CD4-positive, CD25-positive, alpha-beta regulatory T cell (primary cell): Measurements from ENCODE around the gene SMIM27. TPM values are rescaled to one million over a fixed set of nuclear protein-coding genes. Genes with fewer than 3 reads are reported as not detected.
A peak's percentile ranks its signal among the peaks of the same experiment; 100 is the strongest.

Experiments
- ATAC-seq, 2 donors: fragments of 150-1000 bp; cut with Tn5 transposase; one replicate each; pipeline ENCODE4 v1.10.0; 2021; ENCODE audit warnings: low read depth in 2 of 2, moderate number of reproducible peaks in 2 of 2, moderate library complexity in 1 of 2
- DNase-seq, 3 donors: peaks; one replicate each; pipeline versions ENCODE4 v3.0.0 to v3.0.0-alpha.2; 2012 to 2022; ENCODE audit warnings: mixed read lengths in 1 of 3
- H3K27ac ChIP-seq: one replicate; pipeline ENCODE4 v1.7.0; 2013; ENCODE audit warnings: mild to moderate bottlenecking, low read length; ENCODE audit not compliant: insufficient read depth, poor library complexity, severe bottlenecking
- H3K27me3 ChIP-seq: one replicate; pipeline ENCODE4 v1.7.0; 2013; ENCODE audit warnings: low read length; ENCODE audit not compliant: control insufficient read depth, insufficient read depth
- H3K36me3 ChIP-seq: one replicate; pipeline ENCODE4 v1.7.0; 2013; ENCODE audit warnings: mild to moderate bottlenecking, low read length, moderate library complexity; ENCODE audit not compliant: control insufficient read depth, insufficient read depth
- H3K4me1 ChIP-seq: 2 replicates; pipeline ENCODE4 v1.7.0; 2013; ENCODE audit warnings: mild to moderate bottlenecking, low read length; ENCODE audit not compliant: insufficient read depth, control insufficient read depth, poor library complexity, severe bottlenecking
- H3K4me3 ChIP-seq: one replicate; pipeline ENCODE4 v1.7.0; 2013; ENCODE audit warnings: low read depth, mild to moderate bottlenecking, low read length, moderate library complexity
- H3K9me3 ChIP-seq, 2 experiments: 1 replicate in 1 of 2; 2 replicates in 1 of 2; pipeline ENCODE4 v1.7.0; 2013; ENCODE audit warnings: low read length in 2 of 2, mild to moderate bottlenecking in 1 of 2, moderate library complexity in 1 of 2; ENCODE audit not compliant: control insufficient read depth in 2 of 2
- H3K27ac Mint-ChIP-seq, 3 donors: one replicate each; pipeline ENCODE4 v1.8.0; 2020 to 2022; ENCODE audit warnings: mild to moderate bottlenecking in 3 of 3, mixed read lengths in 3 of 3, moderate library complexity in 2 of 3
- H3K27me3 Mint-ChIP-seq: one replicate; pipeline ENCODE4 v1.8.0; 2022; ENCODE audit warnings: mild to moderate bottlenecking, mixed read lengths
- H3K36me3 Mint-ChIP-seq: one replicate; pipeline ENCODE4 v1.8.0; 2020; ENCODE audit warnings: mixed read lengths
- H3K4me1 Mint-ChIP-seq, 4 donors: one replicate each; pipeline ENCODE4 v1.8.0; 2020 to 2022; ENCODE audit warnings: mixed read lengths in 4 of 4, mild to moderate bottlenecking in 1 of 4
- H3K4me3 Mint-ChIP-seq, 4 donors: one replicate each; pipeline ENCODE4 v1.8.0; 2020 to 2022; ENCODE audit warnings: mild to moderate bottlenecking in 4 of 4, mixed read lengths in 4 of 4, moderate library complexity in 3 of 4
- H3K9me3 Mint-ChIP-seq, 7 donors: one replicate each; pipeline ENCODE4 v1.8.0; 2020 to 2022; ENCODE audit warnings: mixed read lengths in 7 of 7, mild to moderate bottlenecking in 3 of 7, moderate library complexity in 2 of 7
- polyA plus RNA-seq, 4 donors: library from polyadenylated mRNA; unstranded; fragments of 300-500 nt; fragmentation: Illumina TruSeq; gene quantifications; one replicate each; pipeline ENCODE4 v1.2.3, GENCODE V29; 2021
- total RNA-seq: library from RNA; stranded (reverse); gene quantifications from one replicate; pipeline ENCODE4 v1.2.3, GENCODE V29; 2022

SMIM27 gene
- total and polyA plus RNA-seq, 5 donors from 2014 or later, result 30.8 to 102 (median 99.0) TPM

GRCh38 chr9:32573821-32574220 is 21.7 kb downstream of the SMIM27 start:
- Mint-ChIP-seq H3K9me3 (peaks cover 0 to under 1% (median 0%) of the 10 kb centered on the region in 7 donors), H3K27ac (peak overlapping the region; percentile 99 to 100 (median 99)), H3K27me3 (peaks cover 36% of the 10 kb centered on the region), H3K36me3 (peaks cover 7% of the 10 kb centered on the region), H3K4me1 (peaks cover 17 to 41% (median 31%) of the 10 kb centered on the region in 4 donors), H3K4me3 (peak overlapping the region; percentile 99 to 100 (median 99))
- H3K27me3 ChIP-seq, result peaks cover 2% of the 10 kb centered on the region
- H3K36me3 ChIP-seq, result no peaks in the 10 kb centered on the region
- DNase-seq (no peak), ATAC-seq (no peak)
- peaks cover 23% of the 10 kb centered on the region for H3K4me1 ChIP-seq
- H3K9me3 ChIP-seq, result no peaks in the 10 kb centered on the region
- peak overlapping the region; percentile 92 for H3K27ac ChIP-seq
- H3K4me3 ChIP-seq, result peak overlapping the region; percentile 98

DNA sequence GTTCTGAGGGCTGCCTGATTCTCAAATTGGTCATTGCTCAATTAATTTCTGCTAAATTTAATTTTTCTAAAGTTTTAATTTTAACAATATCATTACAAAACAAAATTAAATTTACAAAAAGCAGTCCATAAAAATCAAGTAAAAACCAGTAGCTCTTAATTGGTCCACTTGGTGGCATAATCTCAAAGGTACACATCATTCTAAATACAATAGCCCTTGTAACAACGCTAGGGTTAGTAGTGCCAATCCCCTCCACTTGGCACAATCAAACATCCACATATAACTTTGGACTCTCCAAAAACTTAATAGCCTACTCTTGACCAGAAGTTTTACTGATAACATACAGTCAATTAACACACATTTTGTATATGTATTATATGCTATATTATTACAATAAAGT is 22.7 kb downstream of the SMIM27 start:
- no peaks in the 10 kb centered on the region for H3K9me3 Mint-ChIP-seq
- H3K4me3 ChIP-seq, result no peak overlapping the region
- DNase-seq (no peak), ATAC-seq (no peak)
- H3K27me3 Mint-ChIP-seq, result peaks cover 44% of the 10 kb centered on the region
- peaks cover 18 to 40% (median 30%) of the 10 kb centered on the region in 4 donors for H3K4me1 Mint-ChIP-seq
- H3K27ac ChIP-seq, result no peak overlapping the region
- no peak overlapping the region for H3K4me3 Mint-ChIP-seq
- no peaks in the 10 kb centered on the region for H3K36me3 ChIP-seq
- H3K27me3 ChIP-seq, result peaks cover 2% of the 10 kb centered on the region
- peaks cover 23% of the 10 kb centered on the region for H3K4me1 ChIP-seq
- H3K27ac Mint-ChIP-seq, result no peak overlapping the region
- no peaks in the 10 kb centered on the region for H3K9me3 ChIP-seq
- H3K36me3 Mint-ChIP-seq, result peaks cover 4% of the 10 kb centered on the region

DNA sequence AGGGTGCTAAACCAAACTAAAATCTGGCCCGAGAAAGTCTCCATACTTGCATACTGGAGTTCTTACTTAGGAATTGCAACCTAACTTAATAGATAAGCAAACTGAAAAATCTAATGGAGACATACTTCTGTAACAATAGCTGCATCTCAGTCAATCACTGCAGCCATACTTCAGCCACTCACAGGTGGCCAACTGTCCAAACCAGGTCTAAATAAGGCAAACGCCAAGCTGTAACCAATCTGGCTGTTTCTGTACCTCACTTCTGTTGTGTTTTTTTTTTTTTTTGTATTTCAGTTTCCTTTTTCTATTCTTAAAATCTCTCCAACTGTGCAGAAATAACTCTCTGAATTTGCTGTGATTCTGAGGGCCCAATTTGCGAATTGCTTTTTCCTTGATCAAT is 25.2 kb downstream of the SMIM27 start:
- DNase-seq, result no peak

GRCh38 chr9:32578976-32579375 is 26.8 kb downstream of the SMIM27 start:
- H3K9me3 ChIP-seq, result no peaks in the 10 kb centered on the region
- H3K4me1 Mint-ChIP-seq, result peaks cover 2 to 7% (median 4%) of the 10 kb centered on the region in 4 donors
- H3K4me3 Mint-ChIP-seq, result no peak overlapping the region

More for the DNA sequence above, 25.2 kb downstream of the SMIM27 start:
- H3K27me3 ChIP-seq, result peaks cover 6% of the 10 kb centered on the region
- Mint-ChIP-seq H3K27ac (no peak overlapping the region), H3K4me1 (peaks cover 9 to 21% (median 17%) of the 10 kb centered on the region in 4 donors), H3K36me3 (no peaks in the 10 kb centered on the region), H3K27me3 (peaks cover 54% of the 10 kb centered on the region), H3K9me3 (no peaks in the 10 kb centered on the region), H3K4me3 (no peak overlapping the region)
- ATAC-seq, result no peak
- no peaks in the 10 kb centered on the region for H3K36me3 ChIP-seq
- H3K4me3 ChIP-seq, result no peak overlapping the region
- H3K27ac ChIP-seq, result no peak overlapping the region
- no peaks in the 10 kb centered on the region for H3K9me3 ChIP-seq
- H3K4me1 ChIP-seq, result peaks cover 11% of the 10 kb centered on the region

GRCh38 chr9:32579706-32580331 is 27.7 kb downstream of the SMIM27 start:
- ATAC-seq, result peak in 1 of 2 donors; percentile 50
- H3K4me3 Mint-ChIP-seq, result peak overlapping the region in 1 of 4 donors; percentile 36

More at GRCh38 chr9:32578976-32579375, 26.8 kb downstream of the SMIM27 start:
- H3K9me3 Mint-ChIP-seq, result no peaks in the 10 kb centered on the region
- Histone ChIP-seq H3K27me3 (peaks cover 6% of the 10 kb centered on the region), H3K4me3 (no peak overlapping the region), H3K36me3 (no peaks in the 10 kb centered on the region), H3K27ac (no peak overlapping the region), H3K4me1 (no peaks in the 10 kb centered on the region)
- H3K36me3 Mint-ChIP-seq, result no peaks in the 10 kb centered on the region
- ATAC-seq (no peak), DNase-seq (no peak)
- no peak overlapping the region for H3K27ac Mint-ChIP-seq
- peaks cover 47% of the 10 kb centered on the region for H3K27me3 Mint-ChIP-seq

GRCh38 chr9:32580631-32581300 is 28.6 kb downstream of the SMIM27 start:
- no peaks in the 10 kb centered on the region for H3K36me3 Mint-ChIP-seq
- Histone ChIP-seq H3K9me3 (no peaks in the 10 kb centered on the region), H3K27me3 (peaks cover 8% of the 10 kb centered on the region), H3K36me3 (no peaks in the 10 kb centered on the region), H3K4me1 (no peaks in the 10 kb centered on the region), H3K27ac (no peak overlapping the region), H3K4me3 (no peak overlapping the region)
- H3K4me1 Mint-ChIP-seq, result peaks cover 0 to 6% (median 4%) of the 10 kb centered on the region in 4 donors
- no peak overlapping the region for H3K4me3 Mint-ChIP-seq
- H3K9me3 Mint-ChIP-seq, result no peaks in the 10 kb centered on the region
- ATAC-seq (no peak), DNase-seq (no peak)
- no peak overlapping the region for H3K27ac Mint-ChIP-seq
- H3K27me3 Mint-ChIP-seq, result peaks cover 59% of the 10 kb centered on the region

More at GRCh38 chr9:32579706-32580331, 27.7 kb downstream of the SMIM27 start:
- no peaks in the 10 kb centered on the region for H3K36me3 Mint-ChIP-seq
- peaks cover 8% of the 10 kb centered on the region for H3K27me3 ChIP-seq
- H3K4me1 Mint-ChIP-seq, result peaks cover 0 to 6% (median 4%) of the 10 kb centered on the region in 4 donors
- H3K4me3 ChIP-seq, result no peak overlapping the region
- no peaks in the 10 kb centered on the region for H3K9me3 ChIP-seq
- peak; percentile 70 to 77 (median 77) for DNase-seq
- H3K36me3 ChIP-seq, result no peaks in the 10 kb centered on the region
- H3K9me3 Mint-ChIP-seq, result no peaks in the 10 kb centered on the region
- no peak overlapping the region for H3K27ac Mint-ChIP-seq
- peaks cover 51% of the 10 kb centered on the region for H3K27me3 Mint-ChIP-seq
- H3K27ac ChIP-seq, result no peak overlapping the region
- no peaks in the 10 kb centered on the region for H3K4me1 ChIP-seq

GRCh38 chr9:32581512-32582143 is 29.5 kb downstream of the SMIM27 start:
- no peak overlapping the region for H3K27ac ChIP-seq
- Mint-ChIP-seq H3K27ac (no peak overlapping the region), H3K4me1 (peaks cover 0 to 6% (median 4%) of the 10 kb centered on the region in 4 donors), H3K4me3 (no peak overlapping the region), H3K9me3 (no peaks in the 10 kb centered on the region), H3K36me3 (no peaks in the 10 kb centered on the region), H3K27me3 (peaks cover 58% of the 10 kb centered on the region)
- H3K4me3 ChIP-seq, result no peak overlapping the region
- H3K36me3 ChIP-seq, result no peaks in the 10 kb centered on the region
- ATAC-seq, result peak in 1 of 2 donors; percentile 53
- H3K4me1 ChIP-seq, result no peaks in the 10 kb centered on the region
- peak in 2 of 3 donors; percentile 47 to 72 for DNase-seq
- H3K9me3 ChIP-seq, result no peaks in the 10 kb centered on the region
- peaks cover 7% of the 10 kb centered on the region for H3K27me3 ChIP-seq
